PC-9 (cell line): ENCODE measurements around the gene NEO1.

ENCODE experiments used
- CTCF ChIP-seq: fragments of 200-600 bp; sonication (generic); conservative IDR thresholded peaks from 2 replicates; pipeline ENCODE4 v1.6.1; 2017; ENCODE audit warnings: mixed run types, antibody characterized with exemption, mild to moderate bottlenecking, moderate library complexity
- EZH2 ChIP-seq: fragments of 200-600 bp; sonication (generic); IDR thresholded peaks from 2 replicates; pipeline ENCODE4 v1.8.0; 2017; ENCODE audit warnings: antibody characterized with exemption, low read depth

- TF ChIP-seq EZH2 (no peak), CTCF (no peak)
Observed at GRCh38 chr15:73118055-73118454, 65.8 kb downstream of the NEO1 start.
